ENCODE data around the gene NFATC1. TPM values are rescaled to one million over a fixed set of nuclear protein-coding genes. Genes with fewer than 3 reads are reported as not detected.

NFATC1 gene
- total RNA-seq, 1 donor from 2014 or later = 1.1 TPM

DNA sequence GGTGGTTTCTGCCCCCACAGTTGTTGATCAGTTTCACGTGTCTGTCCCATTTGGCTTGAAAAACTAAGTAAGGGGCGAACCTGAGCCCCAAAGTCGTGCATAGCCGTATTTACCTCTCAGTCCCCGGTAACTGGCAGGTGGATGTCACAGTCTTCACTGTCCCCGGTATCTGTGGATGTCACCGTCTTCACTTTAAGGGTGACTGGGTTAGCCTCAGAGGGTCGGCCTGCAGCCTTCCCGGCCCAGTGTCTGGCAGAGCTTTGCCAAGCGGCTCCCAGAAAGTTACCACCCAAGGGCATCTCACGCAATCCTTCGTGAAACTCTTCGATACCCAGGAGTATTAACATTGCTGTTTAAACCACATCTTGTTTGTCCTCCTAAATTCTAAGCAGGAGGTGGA is 158.6 kb downstream of the NFATC1 start:
- DNase-seq (ENCODE audit: low read depth) = no peak

DNA sequence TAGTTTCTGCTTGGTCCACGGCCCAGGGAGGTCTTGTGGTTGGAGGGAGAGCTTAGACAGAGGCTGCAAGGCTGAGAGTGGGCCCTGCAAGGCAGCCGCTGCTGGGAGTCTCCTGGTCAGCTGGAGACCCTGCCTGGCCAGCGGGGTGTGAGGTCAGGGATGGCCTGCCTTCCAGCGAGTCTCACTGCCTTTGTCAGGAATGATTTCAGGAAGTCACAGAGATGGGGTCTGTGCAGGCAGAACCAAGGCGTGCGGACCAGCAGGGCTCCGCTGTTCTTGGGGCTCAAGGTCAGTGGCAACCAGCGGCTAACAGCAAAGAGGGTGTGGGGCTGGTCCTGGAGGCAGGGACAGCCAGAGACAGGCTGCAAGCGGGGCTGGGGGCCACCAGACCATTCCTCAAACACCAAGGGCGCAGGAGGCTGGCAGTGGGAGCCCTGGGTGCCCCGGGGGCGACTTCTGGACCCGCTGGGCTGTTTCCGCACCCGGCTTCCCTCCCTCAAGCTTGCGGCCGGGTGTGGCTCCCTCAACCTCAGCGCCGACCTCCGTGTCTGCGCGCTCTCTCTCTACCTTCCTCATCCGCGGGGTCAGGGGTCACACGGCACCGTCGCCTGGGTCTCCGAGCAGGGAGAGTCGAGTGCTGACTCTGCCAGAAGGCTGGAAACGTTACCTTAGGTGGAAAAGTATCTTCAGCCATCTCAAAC is 159.4 kb downstream of the NFATC1 start:
- no peak for DNase-seq (ENCODE audit: low read depth)

DNA sequence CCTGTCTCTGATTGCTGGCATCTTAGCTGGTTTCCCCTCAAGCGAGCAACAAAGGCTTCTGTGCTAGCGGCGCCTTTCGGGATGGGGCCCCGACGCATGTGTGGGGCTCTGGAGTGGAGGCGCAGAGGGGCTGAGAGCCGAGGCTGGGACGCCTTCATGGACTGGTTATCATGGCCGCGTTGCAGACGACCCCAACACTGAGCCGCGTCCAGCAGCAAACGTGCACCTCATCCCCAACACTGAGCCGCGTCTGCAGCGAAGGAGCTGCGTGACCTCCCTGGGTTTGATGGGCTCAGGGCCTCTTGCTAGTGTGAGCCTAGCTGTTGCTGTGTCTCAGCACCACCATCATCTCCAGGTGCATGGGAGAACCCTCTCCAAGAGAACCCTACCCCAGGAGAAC is 160.2 kb downstream of the NFATC1 start:
- DNase-seq (ENCODE audit: low read depth) = no peak

DNA sequence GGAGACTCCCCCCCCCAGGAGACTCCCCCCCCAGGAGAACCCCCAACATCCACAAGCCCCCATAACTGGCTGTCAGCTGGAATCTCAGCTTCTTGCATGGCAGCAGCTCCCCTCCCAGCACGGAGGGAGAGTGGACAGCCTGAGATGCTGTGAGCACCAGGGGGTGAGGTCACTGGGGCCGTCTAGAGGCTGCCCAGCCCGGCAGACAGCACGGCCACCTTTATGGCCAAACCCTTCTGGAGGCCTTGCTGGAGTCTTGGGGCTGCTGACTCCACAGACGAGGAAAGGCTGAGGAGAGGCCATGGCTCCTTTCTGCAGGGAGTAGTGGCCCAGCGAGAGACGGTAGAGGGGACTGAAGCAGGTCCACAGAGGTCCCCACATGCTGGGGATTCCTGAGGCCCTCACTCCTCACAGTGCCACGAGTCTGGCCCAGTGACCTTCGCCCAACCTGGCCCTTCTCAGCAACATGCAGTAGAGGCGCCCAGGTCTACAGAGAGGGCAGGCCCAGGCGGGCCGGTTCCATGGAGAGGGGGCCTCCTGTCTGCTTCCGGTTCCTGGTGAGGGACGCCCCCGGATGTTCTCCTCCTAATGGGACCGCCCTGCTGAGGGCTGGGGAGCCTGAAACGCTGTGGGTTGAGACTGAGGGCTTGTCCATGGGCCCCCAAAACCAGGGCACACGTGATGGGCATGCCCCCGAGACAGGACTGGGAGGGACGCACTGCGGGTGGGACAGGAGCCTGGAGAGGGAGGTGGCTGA is 161.3 kb downstream of the NFATC1 start:
- DNase-seq (ENCODE audit: low read depth) = no peak

DNA sequence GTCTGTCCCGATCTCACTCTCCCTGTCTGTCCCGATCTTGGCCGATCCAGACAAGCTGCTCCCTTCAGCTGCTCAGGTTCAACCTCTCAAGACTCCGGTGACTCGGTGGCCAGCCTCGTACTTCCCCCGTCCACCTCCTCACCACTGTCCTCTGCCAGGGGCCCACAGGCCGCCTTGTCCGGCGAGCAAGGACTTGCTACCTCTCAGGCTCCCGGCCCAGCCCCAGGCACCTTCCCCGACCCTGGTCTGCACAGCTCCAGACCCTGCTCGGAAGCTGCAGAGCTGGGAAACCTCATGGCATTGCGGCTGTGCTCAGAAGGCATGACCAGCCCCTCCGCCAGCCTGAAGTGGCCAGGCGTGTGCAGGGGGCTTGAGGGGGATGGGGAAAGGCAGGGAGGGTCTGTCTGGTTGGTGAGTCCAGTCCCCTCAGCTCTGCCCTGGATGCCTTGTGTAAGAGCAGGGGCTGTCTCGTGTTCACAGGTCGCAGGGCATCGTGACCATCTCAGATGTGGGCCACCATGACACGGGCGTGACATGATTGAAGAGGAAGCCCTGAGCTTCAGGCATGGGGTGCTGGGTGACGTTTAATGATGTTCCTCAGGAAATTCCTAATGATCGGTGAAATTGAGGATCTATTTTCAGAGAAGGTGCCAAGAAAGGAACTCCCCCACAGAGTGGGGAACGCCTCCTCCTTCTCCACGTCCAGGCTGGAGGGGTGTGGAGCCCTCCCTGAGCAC is 162.6 kb downstream of the NFATC1 start:
- DNase-seq (ENCODE audit: low read depth) = no peak

DNA sequence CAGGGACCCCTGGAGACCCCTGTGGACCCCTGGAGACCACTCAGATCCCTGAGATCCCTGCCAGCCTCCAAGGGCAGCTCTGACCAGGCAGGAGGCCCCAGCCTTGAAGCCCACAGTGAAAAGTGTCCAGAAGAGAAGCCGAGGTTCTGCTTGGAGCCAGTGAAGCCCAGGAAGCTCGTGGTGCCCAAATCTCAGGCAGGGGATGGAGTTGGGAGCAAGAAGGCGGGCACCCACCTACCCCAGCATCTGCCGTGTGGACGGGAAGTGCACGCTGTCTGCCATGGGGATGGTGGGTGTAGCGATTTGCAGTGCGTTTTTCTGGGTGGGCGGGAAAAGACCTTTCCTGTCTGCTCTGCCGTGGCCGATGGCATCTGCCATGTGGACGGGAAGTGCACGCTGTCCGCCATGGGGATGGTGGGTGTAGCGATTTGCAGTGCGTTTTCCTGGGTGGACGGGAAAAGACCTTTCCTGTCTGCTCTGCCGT is 163.2 kb downstream of the NFATC1 start:
- DNase-seq (ENCODE audit: low read depth) = no peak

DNA sequence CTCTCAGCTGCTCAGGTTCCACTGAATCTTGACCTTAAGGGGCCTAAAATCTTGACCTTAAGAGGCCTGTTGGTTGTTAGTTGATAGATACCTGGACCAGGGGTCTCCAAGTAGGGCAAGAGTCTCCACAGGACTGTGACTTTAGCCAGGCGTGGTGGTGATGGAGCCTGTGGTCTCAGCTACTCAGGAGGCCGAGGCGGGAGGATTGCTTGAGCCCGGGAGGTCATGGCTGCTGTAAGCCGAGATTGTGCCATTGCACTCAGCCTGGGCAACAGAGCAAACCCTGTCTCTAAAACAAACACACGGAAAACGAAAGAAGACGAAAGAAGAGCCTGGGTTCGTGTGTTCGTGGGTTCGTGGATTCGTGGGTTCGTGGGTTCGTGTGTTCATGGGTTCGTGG is 163.7 kb downstream of the NFATC1 start:
- DNase-seq (ENCODE audit: low read depth) = no peak

DNA sequence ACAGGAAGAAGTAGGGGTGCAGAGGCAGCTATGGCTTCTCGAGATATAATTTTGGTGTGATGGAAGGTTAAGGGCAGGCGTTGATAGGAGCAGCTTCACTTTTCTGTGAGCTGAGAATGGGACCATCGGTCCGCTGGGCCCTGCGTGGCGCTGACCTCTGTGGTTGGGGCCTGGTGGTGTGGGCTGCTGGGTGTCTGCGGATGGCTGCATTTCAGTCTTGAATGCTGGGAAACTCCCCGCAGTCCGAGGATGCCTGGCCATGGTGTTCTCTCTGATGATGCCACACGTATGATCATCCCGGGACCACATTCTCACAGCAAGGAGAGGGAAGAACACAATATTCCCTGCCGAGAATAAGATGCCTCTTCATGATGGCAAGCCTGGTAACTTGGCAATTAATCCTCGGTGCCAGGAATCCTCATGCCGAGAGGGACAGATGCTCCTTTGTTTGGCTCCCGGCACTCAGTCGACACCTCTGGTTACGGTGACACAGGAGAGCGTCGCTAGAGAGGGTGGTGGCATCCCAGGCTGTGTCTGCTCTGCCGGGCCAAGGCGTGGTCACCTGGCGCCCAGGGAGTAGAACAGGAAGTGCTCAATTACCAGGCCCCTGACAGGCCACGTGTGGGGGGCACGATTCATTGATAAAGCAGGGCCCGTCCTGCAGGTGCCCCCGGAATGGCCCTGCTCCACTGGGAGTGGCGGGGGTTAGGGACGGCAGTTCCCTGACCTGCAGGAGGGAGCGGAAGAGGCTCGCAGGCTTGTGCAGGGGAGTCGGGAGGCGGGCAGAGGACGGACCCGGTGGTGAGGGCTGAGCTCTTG is 164.5 kb downstream of the NFATC1 start:
- DNase-seq (ENCODE audit: low read depth) = no peak

DNA sequence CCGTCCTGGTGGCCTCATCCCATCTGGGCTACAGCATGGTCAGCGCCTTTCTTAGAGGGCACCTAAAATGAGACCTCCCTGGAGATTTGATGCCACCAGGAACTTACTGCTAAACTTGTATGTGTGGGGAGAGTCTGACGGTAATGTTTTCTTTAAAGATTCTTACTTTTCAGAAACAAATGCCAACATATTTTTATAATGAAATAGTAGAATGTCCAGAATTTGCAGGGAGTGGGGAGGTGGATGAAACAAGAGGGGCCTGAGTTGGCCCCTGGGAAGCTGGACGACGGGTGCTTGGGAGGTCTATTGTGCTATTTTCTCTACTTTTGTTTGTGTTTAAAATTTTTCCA is 165.1 kb downstream of the NFATC1 start:
- DNase-seq (ENCODE audit: low read depth) = no peak

DNA sequence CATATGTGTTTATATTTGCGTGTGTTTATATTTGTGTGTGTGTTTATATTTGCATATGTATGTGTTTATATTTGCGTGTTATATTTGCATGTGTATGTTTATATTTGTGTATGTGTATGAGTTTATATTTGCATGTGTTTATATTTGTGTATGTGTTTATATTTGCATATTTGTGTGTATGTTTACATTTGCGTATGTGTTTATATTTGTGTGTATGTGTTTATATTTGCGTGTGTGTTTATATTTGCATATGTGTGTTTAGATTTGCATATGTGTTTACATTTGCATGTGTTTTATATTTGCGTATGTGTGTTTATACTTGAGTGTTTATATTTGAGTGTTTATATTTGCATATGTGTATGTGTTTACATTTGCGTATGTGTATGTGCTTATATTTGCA is 168.2 kb downstream of the NFATC1 start:
- no peak for DNase-seq (ENCODE audit: low read depth)

DNA sequence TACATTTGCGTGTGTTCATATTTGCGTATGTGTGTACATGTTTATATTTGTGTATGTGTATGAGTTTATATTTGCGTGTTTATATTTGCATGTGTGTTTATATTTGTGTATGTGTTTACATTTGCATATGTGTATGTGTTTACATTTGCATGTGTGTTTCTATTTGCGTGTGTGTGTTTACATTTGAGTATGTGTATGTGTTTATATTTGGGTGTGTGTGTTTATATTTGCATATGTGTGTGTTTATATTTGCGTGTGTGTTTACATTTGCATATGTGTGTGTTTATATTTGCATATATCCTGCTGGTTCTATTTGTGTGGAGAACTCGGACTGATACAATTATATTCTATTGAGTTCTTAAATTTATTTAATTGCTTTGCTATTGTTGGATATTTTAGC is 168.7 kb downstream of the NFATC1 start:
- no peak for DNase-seq (ENCODE audit: low read depth)

DNA sequence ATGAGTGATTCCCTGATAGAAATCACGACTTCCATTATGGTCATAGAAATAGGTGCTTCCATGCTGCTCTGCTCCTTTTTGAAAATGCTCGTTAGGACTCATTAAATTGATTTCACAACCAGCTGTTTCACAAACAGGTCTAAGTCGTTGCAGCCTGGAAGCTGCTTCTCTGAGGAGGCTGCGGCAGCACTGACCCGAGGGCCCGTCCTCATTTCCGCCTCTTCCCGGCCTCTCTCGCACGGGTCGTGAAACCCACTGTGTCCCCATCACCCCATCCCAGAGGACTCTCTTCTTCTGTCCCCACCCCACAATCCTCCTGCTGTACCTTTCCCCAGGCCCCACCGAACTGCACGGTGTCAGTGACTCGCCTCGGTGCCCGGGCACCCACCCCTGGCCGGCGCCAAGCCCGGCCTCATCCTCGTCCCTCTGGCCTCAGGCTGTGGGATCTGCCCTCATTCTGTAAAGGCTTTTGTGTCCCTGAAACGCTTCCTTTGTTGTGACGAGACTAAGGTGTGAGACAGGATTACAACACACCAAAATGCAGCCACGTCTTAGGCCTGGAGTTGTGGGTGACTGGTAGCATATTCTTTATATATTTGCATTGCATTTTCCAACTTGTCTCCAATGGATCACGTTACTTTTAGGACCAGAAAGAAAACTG is 171.2 kb downstream of the NFATC1 start:
- DNase-seq (ENCODE audit: low read depth) = no peak

DNA sequence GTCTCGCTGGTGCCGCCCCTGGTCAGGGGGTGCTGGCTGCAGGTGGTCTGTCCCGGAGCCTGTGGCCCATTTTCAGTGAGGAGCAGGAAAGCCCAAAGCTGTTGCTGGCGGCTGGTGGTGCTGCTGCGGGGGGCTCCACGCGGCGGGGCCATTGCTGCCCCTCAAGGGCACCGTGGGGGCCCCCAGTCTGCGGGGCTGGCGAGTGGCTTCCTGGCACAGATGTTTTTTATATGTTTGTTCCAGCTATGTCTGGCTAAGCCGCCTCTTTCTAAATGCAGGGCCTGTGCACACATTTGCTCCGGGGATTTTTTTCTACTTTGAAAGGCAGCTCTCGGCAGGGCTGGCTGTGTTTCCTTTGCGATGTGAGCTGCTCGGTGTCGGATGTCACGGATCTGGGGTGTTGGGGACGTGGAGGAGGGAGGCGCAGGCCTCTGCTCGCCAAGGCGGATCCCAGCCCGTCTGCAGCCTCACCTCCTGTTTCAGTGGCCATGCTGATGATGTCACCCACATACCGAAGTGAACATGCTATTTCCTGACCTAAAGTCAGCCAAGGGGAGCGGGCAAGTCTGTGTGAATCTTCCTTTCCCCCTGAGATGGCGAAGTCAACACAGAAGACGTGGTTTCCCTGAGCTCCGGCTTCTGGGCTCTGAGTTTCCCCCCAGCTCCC is 171.9 kb downstream of the NFATC1 start:
- DNase-seq (ENCODE audit: low read depth) = peak; percentile 57

DNA sequence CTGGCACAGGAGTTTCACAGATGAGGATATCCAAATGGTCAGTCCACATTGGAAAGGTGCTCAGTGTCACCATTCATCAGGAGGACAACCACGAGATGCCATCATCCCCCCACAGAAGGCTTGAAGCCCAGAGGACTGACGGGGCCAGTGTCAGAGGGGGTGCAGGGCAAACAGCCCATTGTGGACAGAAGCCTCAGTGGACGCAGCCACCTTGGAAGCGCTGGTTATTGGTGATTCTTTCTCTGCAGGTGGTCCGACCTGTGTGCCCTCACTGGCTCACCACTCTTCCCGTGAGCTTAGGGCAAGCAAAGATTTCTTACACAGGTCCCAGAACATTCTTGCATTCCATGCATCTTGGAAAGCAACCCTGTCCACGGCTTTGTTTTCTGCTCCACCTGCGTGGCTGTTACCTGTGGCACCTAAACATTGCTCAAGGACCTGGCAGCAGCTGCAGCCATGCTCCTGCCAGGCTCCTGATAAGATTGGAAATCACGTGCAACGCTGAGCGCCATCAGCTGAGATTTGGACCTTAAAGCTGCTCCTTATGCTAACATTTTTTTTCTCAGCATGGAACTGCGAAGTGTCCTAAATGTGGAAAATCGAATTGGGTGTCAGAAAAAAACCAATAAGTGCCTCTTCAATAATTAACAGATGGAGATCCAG is 172.9 kb downstream of the NFATC1 start:
- DNase-seq (ENCODE audit: low read depth) = no peak

DNA sequence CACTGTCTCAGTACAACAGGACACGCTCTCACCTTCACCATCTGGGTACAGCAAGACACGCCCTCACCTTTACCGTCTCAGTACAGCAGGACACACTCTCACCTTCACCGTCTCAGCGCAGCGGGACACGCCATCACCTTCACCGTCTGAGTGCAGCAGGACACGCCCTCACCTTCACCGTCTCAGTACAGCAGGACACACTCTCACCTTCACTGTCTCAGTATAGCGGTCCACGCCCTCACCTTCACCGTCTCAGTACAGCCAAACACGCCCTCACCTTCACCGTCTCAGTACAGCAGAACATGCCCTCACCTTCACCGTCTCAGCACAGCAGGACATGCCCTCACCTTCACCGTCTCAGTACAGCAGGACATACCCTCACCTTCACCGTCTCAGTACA is 174.0 kb downstream of the NFATC1 start:
- no peak for DNase-seq (ENCODE audit: low read depth)

DNA sequence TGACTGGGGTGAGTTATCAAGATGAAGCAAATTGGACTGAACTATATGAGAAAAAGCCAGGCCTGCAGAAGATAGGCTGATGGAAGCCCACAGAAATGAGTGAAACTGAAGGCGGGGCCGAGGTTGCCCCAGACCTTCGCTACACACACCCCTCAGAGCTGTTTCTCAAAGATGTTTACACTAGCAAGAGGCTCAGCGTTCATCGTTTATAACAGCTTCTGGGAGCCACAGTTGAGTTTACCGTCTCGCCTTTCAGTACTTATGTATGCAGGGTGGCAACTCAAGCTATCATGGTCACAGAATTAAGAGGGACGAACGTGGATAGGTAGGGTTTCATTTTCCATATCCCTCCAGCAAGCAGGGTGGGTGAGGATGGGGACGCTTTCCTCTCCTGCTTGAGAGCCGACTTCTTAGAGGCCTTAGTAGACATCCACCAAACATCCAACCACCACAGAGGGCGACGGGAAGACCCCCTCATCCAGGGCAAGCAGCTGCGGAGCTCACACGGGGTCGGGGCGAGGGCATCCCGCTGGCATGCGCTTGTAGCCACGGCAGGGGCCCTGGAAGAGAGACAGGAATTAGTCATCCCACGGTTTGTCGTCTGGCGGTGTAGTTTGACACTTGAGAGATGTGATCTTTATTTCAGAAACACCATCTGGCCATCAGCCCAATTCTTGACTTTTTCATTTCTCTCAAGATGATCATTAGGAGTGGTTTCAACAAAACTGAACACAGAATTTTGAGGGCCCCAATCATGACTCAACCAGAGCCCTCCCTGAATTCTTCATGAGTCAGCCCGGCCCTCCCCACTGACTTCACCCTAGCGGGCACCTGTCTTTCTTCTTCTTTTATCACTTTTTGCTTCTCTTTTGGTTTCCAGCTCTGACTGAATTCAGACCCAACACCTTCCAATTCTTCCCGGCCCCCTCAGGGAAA is 174.8 kb downstream of the NFATC1 start:
- no peak for DNase-seq (ENCODE audit: low read depth)

DNA sequence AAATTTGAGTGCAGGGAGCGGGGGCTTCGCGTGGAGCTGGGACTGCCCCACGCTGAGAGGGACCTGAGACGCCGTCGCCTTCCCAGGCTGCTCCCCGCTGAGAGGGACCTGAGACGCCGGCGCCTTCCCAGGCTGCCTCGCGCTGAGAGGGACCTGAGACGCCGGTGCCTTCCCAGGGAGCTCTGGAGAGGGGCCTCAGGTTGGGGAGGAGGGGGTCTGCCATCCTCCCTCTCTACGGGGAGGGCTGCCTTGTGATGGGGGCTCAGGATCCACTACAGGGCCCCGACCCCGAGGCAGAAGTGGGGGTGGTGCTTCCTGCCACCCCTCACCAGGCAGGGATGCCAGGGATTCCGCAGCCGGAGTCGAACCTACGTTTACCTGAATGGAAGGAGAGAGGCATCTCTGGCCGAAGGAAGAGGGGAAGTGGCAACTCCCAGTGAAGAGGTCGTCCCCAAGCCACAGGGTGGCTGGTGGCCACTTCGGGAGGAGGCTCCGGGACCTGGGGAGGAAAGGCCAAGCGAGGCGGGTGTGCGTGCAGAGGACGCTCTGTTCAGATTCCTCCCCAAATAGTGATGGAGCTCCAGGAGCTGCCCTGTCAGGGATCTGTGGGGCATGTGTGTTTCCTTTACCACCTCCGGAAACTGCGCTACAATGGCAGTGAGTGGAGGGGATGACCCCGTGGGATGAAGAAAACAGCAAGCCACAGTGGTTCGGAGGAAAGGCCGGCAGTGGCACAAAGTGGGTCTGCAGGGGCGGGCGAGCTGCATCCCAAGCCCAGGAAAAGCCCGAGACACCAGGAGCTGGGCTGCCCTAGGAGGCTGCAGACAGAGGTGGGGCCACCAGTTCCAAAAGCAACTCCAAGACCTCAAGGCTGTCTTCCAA is 175.7 kb downstream of the NFATC1 start:
- DNase-seq (ENCODE audit: low read depth) = no peak

Data from renal cortical epithelial cell (primary cell).